ENCODE measurements around the gene C2orf15. TPM values are rescaled to one million over a fixed set of nuclear protein-coding genes. Genes with fewer than 3 reads are reported as not detected.

The C2orf15 gene
- polyA plus RNA-seq, 3 donors = 0.09 to 0.29 (median 0.11) TPM

DNA sequence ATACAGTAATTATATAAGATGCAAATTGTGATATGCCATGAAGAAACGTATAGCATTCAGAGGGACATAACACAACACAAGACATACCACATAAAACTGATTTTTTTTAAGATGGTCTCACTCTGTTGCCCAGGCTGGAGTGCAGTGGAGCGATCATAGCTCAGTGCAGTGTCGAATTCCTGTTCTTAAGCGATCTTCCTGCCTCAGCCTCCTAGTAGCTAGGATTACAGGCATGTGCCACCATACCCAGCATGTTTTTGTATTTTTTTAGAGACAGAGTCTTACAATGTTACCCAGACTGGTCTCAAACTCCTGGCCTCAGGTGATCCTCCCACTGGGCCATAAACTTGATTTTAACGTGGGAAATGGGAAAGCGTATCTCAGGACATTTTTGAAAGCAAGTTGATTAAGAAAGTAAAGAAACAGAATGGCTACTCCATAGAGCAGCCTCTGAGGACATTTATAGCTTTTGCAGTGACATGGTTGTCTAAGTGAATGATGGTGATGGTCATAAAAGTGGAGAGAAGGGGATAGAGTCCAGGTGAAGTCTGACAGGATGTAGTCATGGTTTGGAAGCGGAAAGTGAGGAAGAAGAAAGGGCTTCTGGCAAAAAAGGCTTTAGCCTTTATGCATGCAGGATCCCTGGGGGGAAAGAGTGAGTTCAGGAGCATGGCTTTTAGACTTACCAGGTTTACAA, 10.8 kb downstream of the C2orf15 start:
- Histone ChIP-seq H2AFZ (ENCODE audit: insufficient read depth, low read depth, low read length, poor library complexity, severe bottlenecking) (no peak overlapping the region), H3K79me2 (ENCODE audit: insufficient read depth, low read length) (peaks cover 31% of the 10 kb centered on the region), H3K36me3 (replicated peaks in 1 of 2; ENCODE audit: control insufficient read depth in 1 of 2, insufficient read depth in 2 of 2, low read length in 2 of 2) (peaks cover 0 to 4% of the 10 kb centered on the region in 2 donors), H3K27ac (ENCODE audit: low read depth in 1 of 2, low read length in 2 of 2) (no peak overlapping the region), H3K9ac (ENCODE audit: insufficient read depth, low read length, poor library complexity, severe bottlenecking) (no peak overlapping the region), H4K20me1 (ENCODE audit: insufficient read depth, low read length) (no peaks in the 10 kb centered on the region), H3K4me1 (ENCODE audit: control insufficient read depth in 1 of 2, insufficient read depth in 2 of 2, low read length in 2 of 2) (peaks cover 27 to 31% of the 10 kb centered on the region in 2 donors), H3K4me2 (replicated peaks; ENCODE audit: extremely low read depth, low read length, poor library complexity, severe bottlenecking) (no peak overlapping the region), H3K4me3 (replicated peaks in 1 of 3; ENCODE audit: low read depth in 2 of 3, low read length in 3 of 3) (no peak overlapping the region), H3K27me3 (ENCODE audit: control insufficient read depth in 2 of 2, insufficient read depth in 2 of 2, low read length in 2 of 2) (no peaks in the 10 kb centered on the region), H3K9me3 (replicated peaks in 1 of 2; ENCODE audit: control insufficient read depth in 1 of 2, insufficient read depth in 1 of 2, low read length in 2 of 2) (no peaks in the 10 kb centered on the region)
- Mint-ChIP-seq H3K36me3 (peaks cover 8 to 10% of the 10 kb centered on the region in 2 donors), H3K27me3 (ENCODE audit: low read depth in 3 of 3) (no peaks in the 10 kb centered on the region), H3K9me3 (no peaks in the 10 kb centered on the region), H3K27ac (no peak overlapping the region), H3K4me1 (peaks cover 41% of the 10 kb centered on the region), H3K4me3 (no peak overlapping the region)
- intact Hi-C loops (cut with micrococcal nuclease) = no loop called here
- no peak for TF ChIP-seq CTCF (IDR thresholded peaks at IDR 0.05)
- 90% methylated on average over 1 of the region's 7 CpGs for WGBS (ENCODE audit: insufficient coverage)
- DNase-seq = no peak

DNA sequence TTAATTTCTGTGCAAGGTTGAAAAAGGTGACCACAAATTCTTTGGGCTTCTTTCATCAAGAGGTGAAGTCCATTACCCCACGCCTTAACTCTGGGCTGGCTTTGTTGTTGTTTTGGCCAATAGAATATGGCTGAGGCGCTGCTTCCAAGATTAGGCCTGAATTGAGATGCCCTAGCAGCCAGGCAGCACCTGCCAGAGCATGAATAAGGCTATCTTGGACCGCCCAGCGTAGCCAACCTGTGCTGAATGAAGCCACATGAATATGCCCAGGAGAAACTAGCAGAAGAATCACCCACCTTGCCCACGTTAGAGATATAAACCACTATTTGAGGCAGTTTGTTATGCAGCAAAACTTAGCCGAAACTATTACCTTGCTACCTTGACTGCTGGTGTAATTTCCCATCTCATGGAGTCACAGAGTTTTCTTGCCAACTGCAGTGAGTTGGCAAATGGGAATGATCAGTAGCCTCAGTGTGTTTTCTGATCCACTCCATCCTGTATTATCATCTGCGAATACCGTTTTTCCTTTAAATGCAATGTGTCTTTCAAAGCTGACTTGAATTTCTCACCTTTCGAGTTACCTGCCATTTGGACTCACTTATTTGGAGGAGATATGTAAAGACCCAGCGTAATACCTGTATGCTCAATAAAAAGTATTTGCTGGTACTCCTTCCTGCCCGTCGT, 12.6 kb downstream of the C2orf15 start:
- Histone ChIP-seq H3K9me3 (replicated peaks in 1 of 2; ENCODE audit: control insufficient read depth in 1 of 2, insufficient read depth in 1 of 2, low read length in 2 of 2) (no peaks in the 10 kb centered on the region), H4K20me1 (ENCODE audit: insufficient read depth, low read length) (no peaks in the 10 kb centered on the region), H3K36me3 (replicated peaks in 1 of 2; ENCODE audit: control insufficient read depth in 1 of 2, insufficient read depth in 2 of 2, low read length in 2 of 2) (peaks cover 0 to 14% of the 10 kb centered on the region in 2 donors), H3K4me2 (replicated peaks; ENCODE audit: extremely low read depth, low read length, poor library complexity, severe bottlenecking) (peak overlapping the region; percentile 77), H3K9ac (ENCODE audit: insufficient read depth, low read length, poor library complexity, severe bottlenecking) (peak overlapping the region; percentile 85), H2AFZ (ENCODE audit: insufficient read depth, low read depth, low read length, poor library complexity, severe bottlenecking) (peak overlapping the region; percentile 92), H3K4me1 (ENCODE audit: control insufficient read depth in 1 of 2, insufficient read depth in 2 of 2, low read length in 2 of 2) (peaks cover 27 to 31% of the 10 kb centered on the region in 2 donors), H3K27ac (ENCODE audit: low read depth in 1 of 2, low read length in 2 of 2) (peak overlapping the region; percentile 78 to 95), H3K79me2 (ENCODE audit: insufficient read depth, low read length) (peaks cover 33% of the 10 kb centered on the region), H3K4me3 (replicated peaks in 1 of 3; ENCODE audit: low read depth in 2 of 3, low read length in 3 of 3) (peak overlapping the region; percentile 71 to 92 (median 81)), H3K27me3 (ENCODE audit: control insufficient read depth in 2 of 2, insufficient read depth in 2 of 2, low read length in 2 of 2) (no peaks in the 10 kb centered on the region)
- DNase-seq = peak in 1 of 3 donors; percentile 23
- Mint-ChIP-seq H3K4me1 (peaks cover 45% of the 10 kb centered on the region), H3K9me3 (no peaks in the 10 kb centered on the region), H3K4me3 (peak overlapping the region; percentile 97 to 98), H3K36me3 (peaks cover 19 to 20% of the 10 kb centered on the region in 2 donors), H3K27me3 (ENCODE audit: low read depth in 3 of 3) (no peaks in the 10 kb centered on the region), H3K27ac (peak overlapping the region; percentile 94 to 97 (median 96))
- intact Hi-C loops (cut with micrococcal nuclease) = no loop called here
- WGBS (ENCODE audit: insufficient coverage) = 59% methylated on average over 7 of the region's 12 CpGs
- TF ChIP-seq CTCF (IDR thresholded peaks at IDR 0.05) = no peak
